Astrocyte (in vitro differentiated cells and primary cell): Measurements from ENCODE around the gene PTPRN2.

Experiments used
- CTCF ChIP-seq: IDR thresholded peaks from 2 replicates; pipeline ENCODE4 v1.5.1; 2011; ENCODE audit warnings: low read depth, mild to moderate bottlenecking, inconsistent platforms, low read length, moderate library complexity; ENCODE audit not compliant: insufficient read depth
- EZH2 ChIP-seq: IDR thresholded peaks from 2 replicates; pipeline ENCODE4 v1.6.1; 2012; ENCODE audit warnings: mild to moderate bottlenecking, low read length, inconsistent platforms; ENCODE audit not compliant: insufficient read depth

GRCh38 chr7:158541346-158542010 lies 46.1 kb downstream of the PTPRN2 start:
- TF ChIP-seq CTCF (no peak), EZH2 (no peak)
